HepG2 (cell line): ENCODE data around the gene ATRN. TPM values are rescaled to one million over a fixed set of nuclear protein-coding genes. Genes with fewer than 3 reads are reported as not detected.

Source experiments
- ARNT2 ChIP-seq: sonication (generic); formaldehyde crosslinking; IDR thresholded peaks from 2 replicates; pipeline ENCODE4 v1.8.0; 2022; ENCODE audit warnings: mild to moderate bottlenecking, low read depth, missing genetic modification reagents, moderate library complexity
- BORCS8-MEF2B ChIP-seq: sonication (generic); formaldehyde crosslinking; IDR thresholded peaks from 2 replicates; pipeline ENCODE4 v1.8.0; 2022; ENCODE audit warnings: mild to moderate bottlenecking, missing genetic modification reagents
- DPF2 ChIP-seq: sonication (generic); formaldehyde crosslinking; IDR thresholded peaks from 2 replicates; pipeline ENCODE4 v1.4.0; 2020; ENCODE audit warnings: mild to moderate bottlenecking, low read depth, missing genetic modification reagents, borderline replicate concordance
- HDAC1 ChIP-seq: sonication (generic); formaldehyde crosslinking; IDR thresholded peaks from 2 replicates; pipeline ENCODE4 v1.5.1; 2020; ENCODE audit warnings: mild to moderate bottlenecking, missing genetic modification reagents
- HMG20B ChIP-seq: conservative IDR thresholded peaks from 2 replicates; pipeline ENCODE4 v1.6.1; 2016; ENCODE audit warnings: missing genetic modification reagents, missing compliant biosample characterization
- MYC ChIP-seq: sonication (generic); formaldehyde crosslinking; IDR thresholded peaks from 2 replicates; pipeline ENCODE4 v1.9.0; 2021; ENCODE audit warnings: missing genetic modification reagents, borderline replicate concordance
- NCOA1 ChIP-seq: sonication (generic); formaldehyde crosslinking; IDR thresholded peaks from 2 replicates; pipeline ENCODE4 v1.9.0; 2021; ENCODE audit warnings: missing genetic modification reagents
- NFE2 ChIP-seq: sonication (generic); formaldehyde crosslinking; IDR thresholded peaks from 2 replicates; pipeline ENCODE4 v1.4.0; 2020; ENCODE audit warnings: missing genetic modification reagents
- NFE2L2 ChIP-seq: fragments of 150-350 bp; IDR thresholded peaks from 2 replicates; pipeline ENCODE4 v1.6.1; 2014; ENCODE audit warnings: low read length
- RNF219 ChIP-seq: sonication (generic); formaldehyde crosslinking; IDR thresholded peaks from 2 replicates; pipeline ENCODE4 v1.5.0; 2020; ENCODE audit warnings: mild to moderate bottlenecking, missing genetic modification reagents
- RORA ChIP-seq: sonication (generic); formaldehyde crosslinking; IDR thresholded peaks from 2 replicates; pipeline ENCODE4 v1.5.0; 2020; ENCODE audit warnings: mild to moderate bottlenecking, missing genetic modification reagents, moderate library complexity
- SOX13 ChIP-seq, 3 experiments: fragments of 450-650 bp in 1 of 3; sonication (generic) in 1 of 3; formaldehyde crosslinking in 1 of 3; IDR thresholded peaks in 2 of 3; conservative IDR thresholded peaks in 1 of 3; 2 replicates each; pipeline versions ENCODE4 v1.5.0 to v1.6.1; 2016 to 2020; ENCODE audit warnings: antibody characterized with exemption in 1 of 3, mild to moderate bottlenecking in 1 of 3, missing compliant biosample characterization in 1 of 3, missing genetic modification reagents in 1 of 3, moderate library complexity in 1 of 3
- STAT5B ChIP-seq: sonication (generic); formaldehyde crosslinking; IDR thresholded peaks from 2 replicates; pipeline ENCODE4 v1.4.0; 2020; ENCODE audit warnings: missing genetic modification reagents
- TP53 ChIP-seq: sonication (generic); formaldehyde crosslinking; conservative IDR thresholded peaks from 2 replicates; pipeline ENCODE4 v1.4.0; 2020; ENCODE audit warnings: missing genetic modification reagents
- ZKSCAN5 ChIP-seq: sonication (generic); formaldehyde crosslinking; IDR thresholded peaks from 2 replicates; pipeline ENCODE4 v1.5.1; 2020; ENCODE audit warnings: mild to moderate bottlenecking, missing genetic modification reagents
- ZNF317 ChIP-seq: sonication (generic); formaldehyde crosslinking; IDR thresholded peaks from 2 replicates; pipeline ENCODE4 v1.5.0; 2020; ENCODE audit warnings: mild to moderate bottlenecking, missing genetic modification reagents
- ZNF382 ChIP-seq: sonication (generic); formaldehyde crosslinking; IDR thresholded peaks from 2 replicates; pipeline ENCODE4 v1.5.0; 2020; ENCODE audit warnings: missing genetic modification reagents, mild to moderate bottlenecking, borderline replicate concordance
- ZNF557 ChIP-seq: sonication (generic); formaldehyde crosslinking; IDR thresholded peaks from 2 replicates; pipeline ENCODE4 v1.4.0; 2020; ENCODE audit warnings: missing genetic modification reagents
- ZNF576 ChIP-seq: sonication (generic); formaldehyde crosslinking; IDR thresholded peaks from 2 replicates; pipeline ENCODE4 v1.4.0; 2020; ENCODE audit warnings: mild to moderate bottlenecking, missing genetic modification reagents
- ZNF703 ChIP-seq: sonication (generic); formaldehyde crosslinking; IDR thresholded peaks from 2 replicates; pipeline ENCODE4 v1.5.1; 2020; ENCODE audit warnings: missing genetic modification reagents, mild to moderate bottlenecking, moderate library complexity, borderline replicate concordance
- polyA plus RNA-seq, 8 experiments: library from polyadenylated mRNA; depleted of rRNA in 3 of 8; stranded (reverse) in 7 of 8; unstranded in 1 of 8; fragments of >200 nt; fragmentation: Illumina TruSeq in 4 of 8; extraction: Trizol in 4 of 8; gene quantifications; 2 replicates each; pipeline versions ENCODE4 v1.2.1 to v1.2.3, GENCODE V29; 2011 to 2016; ENCODE audit warnings: low read depth in 4 of 8, missing spikeins in 1 of 8, mixed read lengths in 1 of 8; ENCODE audit not compliant: insufficient read depth in 1 of 8
- total RNA-seq, 5 experiments: library from RNA; depleted of rRNA; stranded (reverse); fragments of >200 nt; fragmentation: Illumina TruSeq; extraction: Trizol; gene quantifications; 2 replicates each; pipeline ENCODE4 v1.2.3, GENCODE V29; 2016; ENCODE audit warnings: low read depth in 1 of 5
- TF ChIP-seq, protein P1 (sequence below): sonication (generic); formaldehyde crosslinking; conservative IDR thresholded peaks from 2 replicates; pipeline ENCODE4 v1.8.0; 2022; ENCODE audit warnings: low read depth, missing genetic modification reagents
- TF ChIP-seq, protein P2 (sequence below): sonication (generic); formaldehyde crosslinking; IDR thresholded peaks from 2 replicates; pipeline ENCODE4 v1.5.1; 2020; ENCODE audit warnings: missing genetic modification reagents, mild to moderate bottlenecking, borderline replicate concordance
- TF ChIP-seq, protein P3 (sequence below): sonication (generic); formaldehyde crosslinking; IDR thresholded peaks from 2 replicates; pipeline ENCODE4 v1.4.0; 2020; ENCODE audit warnings: mild to moderate bottlenecking, missing genetic modification reagents
- TF ChIP-seq, protein P4 (sequence below): sonication (generic); formaldehyde crosslinking; IDR thresholded peaks from 2 replicates; pipeline ENCODE4 v1.5.0; 2020; ENCODE audit warnings: missing genetic modification reagents

Gene ATRN
- total and polyA plus RNA-seq, 2 of the 13 experiments (the other 11 are each of a cell fraction or from before 2014, with no cell fraction given): 44.2 to 81.1 TPM

DNA sequence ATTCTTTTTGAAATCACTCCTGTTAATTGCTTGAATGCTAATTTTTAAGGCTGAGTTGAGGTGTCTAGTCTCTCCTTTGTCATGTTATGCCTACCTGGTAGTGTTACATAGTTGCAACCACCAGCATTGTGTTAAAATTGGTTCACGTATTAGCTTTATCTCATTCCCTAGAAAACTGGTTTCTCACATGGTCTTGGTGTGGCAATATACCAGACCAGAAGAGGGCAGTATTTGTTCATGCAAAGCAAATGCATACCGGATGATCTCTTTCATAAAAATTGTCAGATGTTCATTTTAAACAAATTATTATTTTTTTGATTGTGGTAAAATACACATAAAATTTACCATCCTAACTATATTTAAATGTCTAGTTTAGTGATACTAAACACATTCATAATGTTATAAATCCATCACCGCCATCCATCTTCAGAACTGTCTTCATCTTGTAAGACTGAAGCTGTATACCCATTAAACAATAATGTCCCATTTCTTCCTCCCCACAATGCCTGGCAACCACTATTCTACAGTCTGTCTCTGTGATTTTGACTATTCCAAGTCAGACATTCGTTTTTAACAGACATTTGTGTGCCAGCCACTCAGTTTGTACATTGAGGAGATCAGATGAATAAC is 92.8 kb downstream of the ATRN start (continued):
- TF ChIP-seq, protein P1, sequence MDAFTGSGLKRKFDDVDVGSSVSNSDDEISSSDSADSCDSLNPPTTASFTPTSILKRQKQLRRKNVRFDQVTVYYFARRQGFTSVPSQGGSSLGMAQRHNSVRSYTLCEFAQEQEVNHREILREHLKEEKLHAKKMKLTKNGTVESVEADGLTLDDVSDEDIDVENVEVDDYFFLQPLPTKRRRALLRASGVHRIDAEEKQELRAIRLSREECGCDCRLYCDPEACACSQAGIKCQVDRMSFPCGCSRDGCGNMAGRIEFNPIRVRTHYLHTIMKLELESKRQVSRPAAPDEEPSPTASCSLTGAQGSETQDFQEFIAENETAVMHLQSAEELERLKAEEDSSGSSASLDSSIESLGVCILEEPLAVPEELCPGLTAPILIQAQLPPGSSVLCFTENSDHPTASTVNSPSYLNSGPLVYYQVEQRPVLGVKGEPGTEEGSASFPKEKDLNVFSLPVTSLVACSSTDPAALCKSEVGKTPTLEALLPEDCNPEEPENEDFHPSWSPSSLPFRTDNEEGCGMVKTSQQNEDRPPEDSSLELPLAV (CRISPR knock-in tag): no peak
- TF ChIP-seq ZNF317 (CRISPR knock-in tag) (no peak), DPF2 (CRISPR knock-in tag) (no peak), SOX13 (IDR thresholded peaks at IDR 0.05) (no peak), SOX13 (CRISPR knock-in tag; conservative IDR thresholded peaks at IDR 0.05 in 1 of 2, IDR thresholded peaks at IDR 0.05 in 1 of 2) (no peak), ZNF557 (CRISPR knock-in tag) (no peak), TP53 (no peak), ZNF703 (CRISPR knock-in tag) (no peak), HDAC1 (CRISPR knock-in tag) (no peak), NFE2L2 (no peak), RNF219 (no peak), ZNF576 (CRISPR knock-in tag) (no peak), ZKSCAN5 (CRISPR knock-in tag) (no peak), STAT5B (no peak), HMG20B (CRISPR knock-in tag) (no peak), RORA (CRISPR knock-in tag) (no peak), NFE2 (no peak), MYC (no peak), NCOA1 (no peak), BORCS8-MEF2B (CRISPR knock-in tag) (no peak), ARNT2 (CRISPR knock-in tag) (no peak), ZNF382 (CRISPR knock-in tag) (no peak)
- TF ChIP-seq, protein P2, sequence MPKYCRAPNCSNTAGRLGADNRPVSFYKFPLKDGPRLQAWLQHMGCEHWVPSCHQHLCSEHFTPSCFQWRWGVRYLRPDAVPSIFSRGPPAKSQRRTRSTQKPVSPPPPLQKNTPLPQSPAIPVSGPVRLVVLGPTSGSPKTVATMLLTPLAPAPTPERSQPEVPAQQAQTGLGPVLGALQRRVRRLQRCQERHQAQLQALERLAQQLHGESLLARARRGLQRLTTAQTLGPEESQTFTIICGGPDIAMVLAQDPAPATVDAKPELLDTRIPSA (CRISPR knock-in tag): no peak
- TF ChIP-seq, protein P3, sequence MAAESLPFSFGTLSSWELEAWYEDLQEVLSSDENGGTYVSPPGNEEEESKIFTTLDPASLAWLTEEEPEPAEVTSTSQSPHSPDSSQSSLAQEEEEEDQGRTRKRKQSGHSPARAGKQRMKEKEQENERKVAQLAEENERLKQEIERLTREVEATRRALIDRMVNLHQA (CRISPR knock-in tag): no peak
- TF ChIP-seq, protein P4, sequence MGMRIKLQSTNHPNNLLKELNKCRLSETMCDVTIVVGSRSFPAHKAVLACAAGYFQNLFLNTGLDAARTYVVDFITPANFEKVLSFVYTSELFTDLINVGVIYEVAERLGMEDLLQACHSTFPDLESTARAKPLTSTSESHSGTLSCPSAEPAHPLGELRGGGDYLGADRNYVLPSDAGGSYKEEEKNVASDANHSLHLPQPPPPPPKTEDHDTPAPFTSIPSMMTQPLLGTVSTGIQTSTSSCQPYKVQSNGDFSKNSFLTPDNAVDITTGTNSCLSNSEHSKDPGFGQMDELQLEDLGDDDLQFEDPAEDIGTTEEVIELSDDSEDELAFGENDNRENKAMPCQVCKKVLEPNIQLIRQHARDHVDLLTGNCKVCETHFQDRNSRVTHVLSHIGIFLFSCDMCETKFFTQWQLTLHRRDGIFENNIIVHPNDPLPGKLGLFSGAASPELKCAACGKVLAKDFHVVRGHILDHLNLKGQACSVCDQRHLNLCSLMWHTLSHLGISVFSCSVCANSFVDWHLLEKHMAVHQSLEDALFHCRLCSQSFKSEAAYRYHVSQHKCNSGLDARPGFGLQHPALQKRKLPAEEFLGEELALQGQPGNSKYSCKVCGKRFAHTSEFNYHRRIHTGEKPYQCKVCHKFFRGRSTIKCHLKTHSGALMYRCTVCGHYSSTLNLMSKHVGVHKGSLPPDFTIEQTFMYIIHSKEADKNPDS: no peak
